DMS114 treated with DMSO at 0.1 percent for 48 hours (cell line): ENCODE data around the gene ANLN.
"Not testable (repeated sequence)": the region's sequence is repeated elsewhere in the genome, so short reads cannot be mapped to it uniquely, and the experiment has no call there.

Source experiments
- DNase-seq: peaks from one replicate; lab custom pipeline; 2025; ENCODE audit not compliant: unreplicated experiment; lab: John Stamatoyannopoulos, UW

Gene ANLN

DNA sequence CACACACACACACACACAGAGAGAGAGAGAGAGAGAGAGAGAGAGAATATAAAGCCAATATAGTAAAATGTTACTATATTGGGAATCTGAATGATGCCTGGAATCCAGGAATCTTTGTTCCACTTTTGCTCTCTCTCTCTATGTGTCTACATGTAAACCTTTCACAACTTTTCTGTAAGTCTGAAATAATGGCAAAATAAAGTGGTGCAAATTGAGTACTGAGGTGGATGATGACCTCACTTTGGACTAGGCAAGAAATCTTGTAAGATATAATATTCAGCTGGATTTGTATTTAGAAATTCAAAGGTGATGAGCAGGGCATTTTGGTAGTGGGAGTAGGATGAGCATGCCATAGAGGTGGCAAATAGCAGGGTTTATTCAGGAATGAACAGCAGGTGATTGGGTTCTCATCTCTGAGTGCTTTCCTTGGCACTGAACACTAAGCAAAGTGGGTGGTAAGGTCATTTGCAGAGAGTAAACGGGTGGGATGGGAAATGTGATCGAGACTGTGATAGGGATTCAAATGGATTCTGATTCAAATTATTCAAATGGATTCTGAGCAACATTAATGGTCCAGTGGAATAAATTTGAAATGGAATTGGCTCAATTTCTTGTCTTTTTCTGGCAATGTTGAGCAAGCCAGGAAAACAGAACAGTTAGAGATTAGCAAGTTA lies 9.7 kb upstream of the ANLN start:
- DNase-seq, result no peak

DNA sequence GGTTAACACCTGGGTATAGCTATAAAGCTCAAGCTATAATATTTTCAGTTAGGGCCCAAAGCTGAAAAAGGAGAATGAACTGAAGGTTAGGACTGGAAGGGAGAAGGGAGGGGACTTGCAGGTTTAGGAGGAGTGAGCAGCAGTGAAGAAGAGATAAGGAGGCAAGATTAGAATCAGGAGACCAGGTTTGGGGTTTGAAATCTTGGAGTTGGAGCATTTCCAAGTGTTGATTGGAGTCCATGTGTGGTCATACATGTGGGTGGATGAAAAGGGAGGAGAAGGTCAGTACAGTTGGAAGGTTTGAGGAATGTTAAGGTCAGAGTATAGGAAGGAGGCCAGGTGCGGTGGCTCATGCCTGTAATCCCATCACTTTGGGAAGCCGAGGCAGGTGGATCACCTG lies 8.6 kb upstream of the ANLN start:
- DNase-seq, result no peak

DNA sequence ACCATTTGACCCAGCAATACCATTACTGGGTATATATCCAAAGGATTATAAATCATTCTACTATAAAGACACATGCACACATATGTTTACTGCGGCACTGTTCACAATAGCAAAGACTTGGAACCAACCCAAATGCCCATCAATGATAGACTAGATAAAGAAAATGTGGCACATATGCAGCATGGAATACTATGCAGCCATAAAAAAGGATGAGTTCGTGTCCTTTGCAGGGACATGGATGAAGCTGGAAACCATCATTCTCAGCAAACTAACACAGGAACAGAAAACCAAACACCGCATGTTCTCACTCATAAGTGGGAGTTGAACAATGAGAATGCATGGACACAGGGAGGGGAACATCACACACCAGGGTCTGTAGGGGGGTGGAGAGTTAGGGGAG lies 6.4 kb upstream of the ANLN start:
- not testable (repeated sequence) for DNase-seq

DNA sequence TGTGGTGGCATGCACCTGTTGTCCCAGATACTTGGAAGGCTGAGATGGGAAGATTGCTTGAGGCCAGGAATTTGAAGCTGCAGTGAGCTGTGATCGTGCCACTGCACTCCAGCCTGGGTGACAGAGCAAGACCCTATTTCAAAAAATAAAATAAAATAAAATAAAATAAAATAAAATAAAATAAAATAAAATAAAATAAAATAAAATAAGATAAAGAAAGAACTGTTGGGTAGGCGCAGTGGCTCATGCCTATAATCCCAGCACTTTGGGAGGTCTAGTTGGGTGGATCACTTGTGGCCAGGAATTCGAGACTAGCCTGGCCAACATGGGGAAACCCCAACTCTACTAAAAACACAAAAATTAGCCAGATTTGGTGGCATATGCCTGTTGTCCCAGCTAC lies 4.0 kb upstream of the ANLN start:
- DNase-seq, result not testable (repeated sequence)

DNA sequence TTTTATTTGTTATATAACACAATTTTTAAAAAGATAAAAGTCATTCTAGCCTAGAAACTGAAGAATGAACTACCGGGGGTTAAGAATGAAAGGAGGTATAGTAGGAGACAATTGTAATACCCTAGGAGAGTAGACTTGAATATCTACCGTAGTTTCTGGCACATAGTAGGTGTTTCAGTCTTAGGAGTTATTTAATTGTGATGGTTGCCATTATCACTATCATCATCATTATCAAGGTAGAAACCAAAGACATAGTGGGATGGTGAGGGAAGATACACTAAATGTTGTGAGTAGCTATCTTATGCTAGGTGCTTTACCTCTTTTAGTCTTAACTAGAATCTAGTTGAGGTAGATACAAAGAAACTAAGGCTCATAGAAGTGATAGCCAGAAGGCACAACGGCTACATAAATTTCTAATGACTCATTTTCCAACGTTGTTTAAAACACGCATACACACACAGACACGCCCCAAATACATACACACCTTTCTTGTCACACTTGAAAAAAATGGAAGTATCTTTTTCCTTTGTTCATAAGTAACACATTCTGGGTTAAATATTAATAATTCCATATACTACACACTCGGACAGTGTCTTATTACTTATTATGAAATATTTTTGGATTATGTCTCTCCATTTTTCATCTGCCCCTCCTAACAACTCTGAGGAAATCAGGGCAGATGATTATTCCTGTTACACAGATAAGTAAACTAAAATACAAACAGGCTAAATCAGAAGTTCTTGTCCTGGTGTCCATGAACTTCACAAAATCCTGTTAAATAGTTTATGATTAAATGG lies 2.0 kb upstream of the ANLN start:
- DNase-seq, result no peak

DNA sequence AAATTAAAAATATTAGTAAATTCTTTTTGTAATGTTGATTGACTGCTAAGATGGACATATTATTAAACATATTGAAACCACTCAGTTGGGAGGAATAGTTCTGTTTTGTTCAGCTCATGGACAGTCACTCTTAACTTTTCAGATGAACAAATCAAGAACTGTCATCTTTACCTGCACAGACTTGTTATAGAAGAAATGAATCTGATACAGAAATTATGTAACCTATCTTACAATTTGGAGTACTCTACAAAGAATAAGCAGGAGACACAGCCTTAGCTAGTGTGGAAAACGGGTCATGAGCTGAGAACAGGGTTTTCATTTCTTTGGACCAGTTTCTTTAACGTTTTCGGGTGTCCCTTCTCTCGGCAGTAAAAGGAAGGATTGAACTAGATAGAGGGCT lies 1.2 kb upstream of the ANLN start:
- no peak for DNase-seq

DNA sequence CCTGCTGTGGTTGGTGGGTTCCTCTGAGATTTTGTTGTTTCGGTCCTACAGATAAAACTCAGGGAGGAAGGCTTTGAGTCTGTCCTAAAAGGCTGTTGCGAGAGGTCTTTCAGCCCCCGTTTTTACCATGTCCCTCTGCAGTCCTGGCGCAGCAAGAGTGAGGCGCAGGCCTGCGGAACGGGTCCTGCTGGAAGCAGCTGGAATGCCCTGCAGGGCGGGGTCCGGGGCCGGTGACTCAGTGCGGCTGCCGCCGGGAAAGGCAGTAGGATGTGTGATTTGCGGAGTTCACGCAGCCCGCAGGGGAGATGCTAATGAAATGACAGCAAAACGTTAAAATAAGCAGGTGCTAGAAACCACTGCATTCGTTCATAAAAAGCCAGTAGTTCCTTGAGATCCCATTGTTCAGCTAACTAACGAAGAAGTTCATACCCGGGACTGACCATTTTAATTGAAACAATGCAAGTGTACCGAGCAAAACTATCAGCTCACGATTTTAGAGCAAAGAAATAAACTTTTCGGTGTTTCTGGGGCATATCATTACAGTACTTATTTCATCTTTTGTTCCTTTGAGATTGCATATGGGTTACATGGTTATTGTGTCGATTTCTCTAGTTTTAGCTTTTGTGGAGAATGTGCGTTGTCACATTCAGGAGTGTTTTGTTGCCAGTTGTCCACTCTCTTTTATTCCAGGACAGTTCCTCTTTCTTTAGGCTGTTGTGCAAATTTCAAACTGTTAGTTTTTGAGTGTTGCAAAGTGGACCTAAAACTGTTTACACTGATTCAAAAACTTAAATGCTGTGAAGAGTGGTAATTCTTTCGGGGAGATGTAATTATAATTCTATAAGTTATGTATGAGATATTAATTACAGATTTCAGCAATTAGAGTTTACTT lies 783 bp downstream of the ANLN start:
- DNase-seq, result peak; percentile 65

DNA sequence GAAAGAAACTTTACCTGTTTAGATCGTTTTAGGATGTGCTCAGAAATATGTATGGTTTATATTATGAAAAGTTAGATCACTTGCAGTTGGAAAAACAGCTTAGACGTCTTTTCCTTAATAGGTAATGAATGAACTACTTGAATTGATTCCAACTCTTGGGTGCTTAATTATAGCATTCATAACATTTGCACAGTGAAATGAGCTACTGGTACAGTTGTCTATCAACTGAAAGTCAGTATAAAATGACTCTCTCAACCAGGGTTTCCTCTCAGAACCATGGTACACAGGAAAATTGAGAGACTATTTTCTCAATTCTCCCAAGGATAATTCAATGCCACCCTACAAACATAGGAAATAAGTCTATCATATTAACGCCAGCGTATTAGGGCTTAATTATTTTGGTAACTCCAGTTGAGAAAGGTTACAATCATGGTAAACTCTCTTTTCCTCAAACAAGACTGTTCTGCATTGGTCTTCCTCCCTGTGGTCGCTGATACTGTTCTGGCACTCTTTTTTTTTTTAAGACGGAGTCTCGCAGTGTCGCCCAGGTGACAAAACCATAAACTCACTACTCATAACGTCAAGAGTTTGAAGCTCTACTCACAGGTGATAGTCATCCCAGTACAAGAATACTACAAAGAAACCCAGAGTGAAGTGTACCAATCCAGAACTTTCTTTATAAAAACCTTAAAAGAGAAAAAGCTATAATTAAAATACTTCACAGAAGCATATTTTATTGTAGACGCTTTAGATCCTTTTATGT lies 2.0 kb downstream of the ANLN start:
- no peak for DNase-seq

DNA sequence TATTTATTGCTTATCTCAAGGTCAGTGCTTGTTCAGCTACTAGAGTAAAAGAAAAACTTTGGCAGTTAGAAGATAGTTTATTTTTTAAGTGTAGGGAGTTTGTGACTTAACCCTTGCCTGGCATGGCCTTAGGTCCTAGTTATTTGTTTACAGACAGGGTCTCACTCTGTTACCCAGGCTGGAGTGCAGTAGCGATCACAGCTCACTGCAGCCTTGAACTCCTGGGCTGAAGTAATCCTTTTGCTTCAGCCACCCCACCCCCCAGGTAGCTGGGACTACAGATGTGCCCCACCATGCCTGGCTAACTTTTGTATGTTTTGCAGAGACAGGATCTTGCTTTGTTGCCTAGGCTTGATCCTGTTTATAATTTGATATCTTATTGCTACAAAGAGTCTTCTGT lies 4.2 kb downstream of the ANLN start:
- no peak for DNase-seq

DNA sequence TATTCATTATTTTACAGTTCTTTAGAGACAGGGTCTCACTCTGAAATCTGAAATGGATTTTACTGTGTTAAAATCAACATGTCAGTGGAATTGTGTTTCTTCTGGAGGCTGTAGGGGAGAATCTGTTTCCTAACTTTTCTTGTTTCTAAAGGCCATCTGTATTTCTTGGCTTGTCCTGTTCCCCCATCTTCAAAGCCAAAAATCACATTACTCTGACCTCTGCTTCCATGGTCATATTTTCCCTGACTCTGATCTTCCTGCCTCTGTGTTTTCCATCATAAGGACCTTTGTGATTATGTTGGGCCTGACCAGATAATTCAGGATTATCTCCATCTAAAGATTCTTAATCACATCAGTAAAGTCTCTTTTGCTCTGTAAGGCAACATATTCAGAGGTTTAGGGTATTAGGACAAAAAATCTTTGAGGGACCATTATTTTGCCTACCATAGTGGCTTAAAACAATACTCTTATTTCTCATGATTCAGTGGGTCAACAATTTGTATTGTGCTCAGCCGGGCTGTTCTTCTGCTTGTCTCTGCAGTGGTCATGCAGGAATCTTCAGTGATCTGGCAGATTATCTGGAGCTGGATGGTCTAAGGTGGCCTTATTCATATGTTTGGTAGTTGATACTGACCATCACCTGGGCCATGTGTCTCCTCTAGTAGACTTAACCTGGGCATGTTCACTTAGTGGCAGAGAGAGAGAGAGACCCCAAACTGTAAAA lies 5.7 kb downstream of the ANLN start:
- no peak for DNase-seq

DNA sequence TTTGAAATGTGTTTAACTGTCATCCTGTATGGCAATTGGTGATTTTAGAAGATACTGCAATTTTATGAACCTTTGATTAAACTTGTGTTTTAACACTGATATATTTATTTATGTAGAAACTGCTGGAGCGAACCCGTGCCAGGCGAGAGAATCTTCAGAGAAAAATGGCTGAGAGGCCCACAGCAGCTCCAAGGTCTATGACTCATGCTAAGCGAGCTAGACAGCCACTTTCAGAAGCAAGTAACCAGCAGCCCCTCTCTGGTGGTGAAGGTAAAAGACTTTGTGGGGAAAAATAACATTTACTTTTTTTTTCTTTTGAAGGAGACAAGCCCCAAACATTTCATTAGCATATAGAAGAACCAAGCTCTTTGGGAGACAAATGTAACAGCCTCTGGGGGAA lies 6.5 kb downstream of the ANLN start:
- no peak for DNase-seq

DNA sequence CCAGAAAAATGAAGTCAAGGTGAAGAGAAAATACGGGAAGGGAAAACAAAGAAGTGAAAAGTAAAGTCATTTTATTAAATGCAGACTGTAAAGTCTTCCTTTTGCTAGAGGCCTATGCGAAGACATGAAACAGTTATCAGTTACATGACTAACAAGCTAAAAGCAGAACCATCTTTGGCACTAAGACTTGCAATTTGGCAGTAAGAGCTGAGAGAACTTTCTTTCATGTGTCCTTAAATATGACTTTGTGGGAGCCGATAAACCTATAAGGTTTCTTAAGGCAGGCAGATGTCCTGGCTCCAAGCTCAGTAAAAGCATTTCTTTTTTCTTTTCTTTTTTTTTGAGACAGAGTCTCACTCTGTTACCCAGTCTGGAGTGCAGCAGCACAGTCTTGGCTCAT lies 10.4 kb downstream of the ANLN start:
- DNase-seq, result no peak

DNA sequence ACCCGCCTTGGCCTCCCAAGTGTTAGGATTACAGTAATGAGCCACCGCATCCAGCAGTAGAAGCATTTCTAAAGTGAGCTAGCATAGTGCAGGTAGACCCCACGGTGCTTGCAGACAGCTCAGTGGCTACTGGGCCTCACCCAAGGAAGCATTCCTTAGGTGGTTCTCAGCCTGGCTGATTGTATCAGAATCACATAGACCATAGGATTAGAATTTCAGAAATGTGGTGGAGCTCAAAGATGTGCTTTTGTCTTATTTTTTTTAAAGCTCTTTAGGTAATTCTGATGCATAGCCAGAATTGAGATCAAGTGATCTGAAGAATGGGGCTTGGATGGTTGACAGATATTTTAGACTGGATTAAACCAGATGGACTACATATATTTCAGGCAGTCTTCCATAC lies 10.9 kb downstream of the ANLN start:
- DNase-seq, result no peak

DNA sequence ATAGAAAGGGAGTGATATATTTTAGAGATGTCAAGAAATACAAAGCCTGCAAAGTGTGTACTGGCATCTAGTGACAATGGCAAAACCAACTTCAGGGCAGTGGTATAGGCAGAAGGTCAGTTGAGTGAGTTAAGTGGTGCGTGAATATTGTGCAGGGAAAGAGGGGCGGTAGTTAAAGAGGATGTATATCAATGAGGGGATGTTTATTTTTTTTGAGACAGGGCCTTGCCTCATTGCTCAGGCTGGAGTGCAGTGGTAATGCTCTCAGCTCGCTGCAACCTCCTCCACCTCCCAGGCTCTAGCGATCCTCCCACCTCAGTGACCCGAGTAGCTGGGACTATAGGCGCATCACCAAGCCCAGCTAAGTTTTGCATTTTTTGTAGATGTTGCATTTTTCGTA lies 13.8 kb downstream of the ANLN start:
- DNase-seq, result no peak

DNA sequence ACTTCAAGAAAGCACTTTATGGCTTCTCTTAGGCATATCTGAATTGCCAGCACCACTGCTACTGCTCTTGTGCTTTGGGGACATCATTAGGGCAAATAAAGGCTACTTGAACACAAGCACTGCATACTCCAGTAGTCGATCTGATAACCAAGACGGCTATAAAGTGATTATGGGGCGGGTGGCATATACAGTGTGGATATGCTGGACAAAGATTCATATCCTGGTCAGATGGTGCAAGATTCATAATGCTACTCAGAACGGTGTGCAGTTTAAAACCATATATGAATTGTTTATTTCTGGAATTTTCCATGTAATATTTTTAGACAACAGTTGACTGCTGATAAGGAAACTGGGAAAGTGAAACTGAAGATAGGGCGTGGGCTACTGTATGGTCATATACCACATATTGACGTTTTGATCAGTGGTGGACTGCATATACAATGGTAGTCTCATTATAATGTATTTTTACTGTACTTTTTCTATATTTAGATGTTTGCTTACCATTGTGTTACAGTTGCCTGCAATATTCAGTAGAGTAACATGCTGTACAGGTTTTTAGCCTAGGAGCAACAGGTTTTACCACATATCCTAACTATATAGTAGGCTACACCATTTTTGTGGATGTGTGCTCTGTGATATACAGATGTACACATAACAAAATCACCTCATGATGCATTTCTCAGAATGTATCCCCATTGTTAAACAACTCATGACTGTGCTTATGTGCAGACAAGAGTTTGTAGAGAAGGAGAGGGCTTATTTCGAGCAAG lies 15.2 kb downstream of the ANLN start:
- no peak for DNase-seq

DNA sequence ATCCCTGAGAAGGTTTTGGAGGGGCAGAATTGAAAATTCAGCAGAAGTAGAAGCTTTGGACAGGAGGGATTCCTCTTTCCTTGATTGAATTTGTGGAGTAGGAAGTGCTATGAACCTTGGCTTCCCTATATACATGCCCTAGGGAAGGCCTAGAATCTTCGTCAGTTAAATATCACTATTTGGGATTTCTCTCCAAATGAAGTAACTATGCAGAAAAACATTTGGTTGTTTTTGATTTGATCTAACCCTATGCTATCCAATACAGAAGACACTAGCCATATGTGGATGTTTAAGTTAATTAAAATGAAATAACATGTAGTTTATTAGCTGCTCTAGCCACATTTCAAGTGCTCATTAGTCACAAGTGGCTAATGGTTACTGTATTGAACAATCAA lies 15.7 kb downstream of the ANLN start:
- no peak for DNase-seq

DNA sequence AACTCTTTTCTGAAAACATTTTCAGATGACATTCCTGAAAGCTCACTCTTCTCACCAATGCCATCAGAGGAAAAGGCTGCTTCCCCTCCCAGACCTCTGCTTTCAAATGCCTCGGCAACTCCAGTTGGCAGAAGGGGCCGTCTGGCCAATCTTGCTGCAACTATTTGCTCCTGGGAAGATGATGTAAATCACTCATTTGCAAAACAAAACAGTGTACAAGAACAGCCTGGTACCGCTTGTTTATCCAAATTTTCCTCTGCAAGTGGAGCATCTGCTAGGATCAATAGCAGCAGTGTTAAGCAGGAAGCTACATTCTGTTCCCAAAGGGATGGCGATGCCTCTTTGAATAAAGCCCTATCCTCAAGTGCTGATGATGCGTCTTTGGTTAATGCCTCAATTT lies 16.5 kb downstream of the ANLN start:
- DNase-seq, result no peak

DNA sequence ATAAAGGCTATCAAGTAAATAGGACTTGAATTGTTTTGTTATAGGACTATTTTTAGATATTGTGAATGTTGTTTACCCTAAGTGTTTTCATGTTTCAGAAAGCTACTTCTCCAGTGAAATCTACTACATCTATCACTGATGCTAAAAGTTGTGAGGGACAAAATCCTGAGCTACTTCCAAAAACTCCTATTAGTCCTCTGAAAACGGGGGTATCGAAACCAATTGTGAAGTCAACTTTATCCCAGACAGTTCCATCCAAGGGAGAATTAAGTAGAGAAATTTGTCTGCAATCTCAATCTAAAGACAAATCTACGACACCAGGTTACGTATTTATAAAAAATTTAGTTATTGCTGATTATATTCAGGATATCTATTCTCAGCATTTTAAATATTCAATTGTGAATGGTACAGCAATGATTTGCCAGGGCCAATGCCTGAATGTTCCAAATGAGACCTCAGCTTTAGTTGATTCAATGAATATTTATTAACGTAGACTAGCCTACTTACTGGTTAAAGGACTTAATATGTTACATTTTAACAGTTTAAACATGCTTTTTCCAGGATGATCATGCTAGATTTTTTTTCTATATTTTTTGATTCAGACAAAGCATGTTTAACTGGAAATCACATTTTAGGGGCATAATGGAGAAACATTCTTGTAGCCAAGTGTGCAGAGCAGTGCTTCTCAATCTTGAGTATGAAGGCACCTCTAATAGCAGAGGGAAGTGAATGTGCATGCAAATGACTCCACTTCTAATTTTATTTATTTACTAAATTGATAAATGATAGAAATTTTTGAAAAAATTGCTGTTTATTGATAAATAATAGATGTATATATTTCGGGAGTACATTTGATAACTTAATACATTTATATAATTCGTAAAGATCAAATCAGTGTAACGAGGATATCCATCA lies 18.2 kb downstream of the ANLN start:
- no peak for DNase-seq

DNA sequence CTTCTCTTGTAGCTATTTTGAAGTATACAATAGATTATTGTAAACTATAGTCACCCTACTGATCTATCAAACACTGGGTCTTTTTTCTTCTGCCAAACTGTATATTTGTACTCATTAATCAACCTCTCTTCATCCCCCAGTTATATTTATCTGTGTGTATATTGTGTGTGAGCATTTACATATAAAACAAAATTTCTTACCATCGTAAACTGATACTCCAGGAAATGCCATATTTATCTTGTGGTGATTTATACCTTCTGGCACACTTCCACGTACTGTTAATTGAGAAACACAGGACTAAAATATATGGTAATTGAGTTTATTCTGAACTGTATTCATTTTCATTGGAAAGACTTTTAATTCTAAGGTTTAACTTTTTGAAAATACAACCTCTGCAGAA lies 18.9 kb downstream of the ANLN start:
- DNase-seq, result no peak
